SU-DHL-6 (cell line): ENCODE results near the gene CR1.
"Not testable (repeated sequence)": the region's sequence is repeated elsewhere in the genome, so short reads cannot be mapped to it uniquely, and the experiment has no call there.

Source experiments
- H2AFZ ChIP-seq: fragments of 200-600 bp; sonication (generic); 2 replicates; pipeline ENCODE4 v1.6.1; 2014; ENCODE audit warnings: low read depth, mild to moderate bottlenecking, moderate library complexity, mixed read lengths, antibody characterized with exemption, low read length; ENCODE audit not compliant: severe bottlenecking
- H3F3A ChIP-seq: fragments of 200-600 bp; shearing (Covaris generic); 2 replicates; pipeline ENCODE4 v1.6.0; 2016; ENCODE audit warnings: antibody characterized with exemption, mild to moderate bottlenecking; ENCODE audit not compliant: insufficient read depth
- H3K27ac ChIP-seq: fragments of 200-600 bp; sonication (generic); 2 replicates; pipeline ENCODE4 v1.5.1; 2016; ENCODE audit warnings: low read depth, mild to moderate bottlenecking, low read length, moderate library complexity, mixed read lengths
- H3K27me3 ChIP-seq: fragments of 200-600 bp; sonication (generic), shearing (Covaris generic); 2 replicates; pipeline ENCODE4 v1.6.0; 2014; ENCODE audit warnings: mild to moderate bottlenecking, low read length
- H3K36me3 ChIP-seq: fragments of 200-600 bp; sonication (generic); 2 replicates; pipeline ENCODE4 v1.6.1; 2014; ENCODE audit warnings: mild to moderate bottlenecking, low read length, mixed read lengths
- H3K4me2 ChIP-seq: fragments of 300-600, 200-600 bp; shearing (Covaris generic), sonication (generic); 2 replicates; pipeline ENCODE4 v1.6.0; 2014; ENCODE audit warnings: low read length, low read depth, mild to moderate bottlenecking; ENCODE audit not compliant: poor library complexity, severe bottlenecking
- H3K4me3 ChIP-seq: fragments of 200-600 bp; sonication (generic); 2 replicates; pipeline ENCODE4 v1.5.1; 2014; ENCODE audit warnings: antibody characterized with exemption, low read length, mild to moderate bottlenecking, mixed read lengths; ENCODE audit not compliant: insufficient read depth, poor library complexity, severe bottlenecking
- H3K79me2 ChIP-seq: fragments of 200-600 bp; sonication (generic); 2 replicates; pipeline ENCODE4 v1.6.1; 2014; ENCODE audit warnings: mild to moderate bottlenecking, low read length, moderate library complexity; ENCODE audit not compliant: insufficient read depth
- H3K9ac ChIP-seq: fragments of 200-600 bp; sonication (generic); 2 replicates; pipeline ENCODE4 v1.7.0; 2014; ENCODE audit warnings: mild to moderate bottlenecking, low read length
- H3K9me2 ChIP-seq: fragments of 200-600 bp; sonication (generic); replicated peaks from 2 replicates; pipeline ENCODE4 v1.6.1; 2014; ENCODE audit warnings: low read length; ENCODE audit not compliant: insufficient read depth
- H3K9me3 ChIP-seq: fragments of 200-600 bp; sonication (generic); 2 replicates; pipeline ENCODE4 v1.6.1; 2014; ENCODE audit warnings: low read length, mixed read lengths; ENCODE audit not compliant: insufficient read depth
- H4K20me1 ChIP-seq: fragments of 200-600 bp; sonication (generic); 2 replicates; pipeline ENCODE4 v1.6.1; 2014; ENCODE audit warnings: low read depth, mild to moderate bottlenecking, antibody characterized with exemption, low read length, moderate library complexity, mixed read lengths
- EZH2phosphoT487 ChIP-seq: fragments of 200-600 bp; sonication (generic), shearing (Covaris generic); conservative IDR thresholded peaks from 2 replicates; pipeline ENCODE4 v1.6.1; 2018; ENCODE audit warnings: mild to moderate bottlenecking, antibody characterized with exemption, low read length, moderate library complexity, mixed read lengths
- TF ChIP-seq, protein P1 (sequence below): fragments of 200-600 bp; sonication (generic); IDR thresholded peaks from one replicate; pipeline ENCODE4 v1.5.1; 2017; ENCODE audit warnings: antibody characterized with exemption, mild to moderate bottlenecking, low read length, moderate library complexity; ENCODE audit not compliant: insufficient read depth, poor library complexity, severe bottlenecking

The CR1 gene

DNA sequence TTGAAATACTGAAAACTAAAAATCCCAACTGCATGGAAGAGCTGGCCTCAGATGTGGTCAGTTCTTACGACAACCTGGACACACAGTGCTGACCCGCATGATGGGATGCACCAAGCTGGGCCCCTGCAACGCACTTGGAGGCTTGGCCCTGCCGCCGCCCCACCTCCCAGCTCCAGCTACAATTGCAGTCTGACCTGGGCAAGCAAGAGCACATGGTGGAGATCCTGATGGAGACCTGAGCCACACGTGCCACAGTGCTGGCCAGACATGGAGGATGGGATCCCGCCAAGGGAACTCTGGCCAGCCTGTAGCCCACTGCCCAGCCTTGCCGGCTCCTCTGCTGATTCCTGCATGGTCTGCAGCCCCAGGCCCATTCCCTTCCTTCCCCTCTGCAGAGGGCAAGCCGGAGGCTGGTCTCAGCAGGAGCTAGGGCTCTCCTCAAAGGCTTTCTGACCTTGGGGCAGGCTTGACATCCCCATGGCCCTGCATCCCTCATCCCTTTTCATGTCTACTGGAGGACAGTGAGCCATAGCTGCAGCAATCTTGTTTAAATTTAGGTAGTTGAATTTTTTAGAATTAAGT, 163.0 kb downstream of the CR1 start:
- Histone ChIP-seq H3K27ac (no peak overlapping the region), H3K4me2 (no peak overlapping the region), H3K4me3 (no peak overlapping the region), H3K9me2 (no peaks in the 10 kb centered on the region), H3K79me2 (no peaks in the 10 kb centered on the region), H3K9me3 (no peaks in the 10 kb centered on the region), H3K9ac (no peak overlapping the region), H3K36me3 (no peaks in the 10 kb centered on the region), H4K20me1 (no peaks in the 10 kb centered on the region), H3K27me3 (no peaks in the 10 kb centered on the region), H2AFZ (no peak overlapping the region), H3F3A (no peaks in the 10 kb centered on the region)
- TF ChIP-seq, protein P1, sequence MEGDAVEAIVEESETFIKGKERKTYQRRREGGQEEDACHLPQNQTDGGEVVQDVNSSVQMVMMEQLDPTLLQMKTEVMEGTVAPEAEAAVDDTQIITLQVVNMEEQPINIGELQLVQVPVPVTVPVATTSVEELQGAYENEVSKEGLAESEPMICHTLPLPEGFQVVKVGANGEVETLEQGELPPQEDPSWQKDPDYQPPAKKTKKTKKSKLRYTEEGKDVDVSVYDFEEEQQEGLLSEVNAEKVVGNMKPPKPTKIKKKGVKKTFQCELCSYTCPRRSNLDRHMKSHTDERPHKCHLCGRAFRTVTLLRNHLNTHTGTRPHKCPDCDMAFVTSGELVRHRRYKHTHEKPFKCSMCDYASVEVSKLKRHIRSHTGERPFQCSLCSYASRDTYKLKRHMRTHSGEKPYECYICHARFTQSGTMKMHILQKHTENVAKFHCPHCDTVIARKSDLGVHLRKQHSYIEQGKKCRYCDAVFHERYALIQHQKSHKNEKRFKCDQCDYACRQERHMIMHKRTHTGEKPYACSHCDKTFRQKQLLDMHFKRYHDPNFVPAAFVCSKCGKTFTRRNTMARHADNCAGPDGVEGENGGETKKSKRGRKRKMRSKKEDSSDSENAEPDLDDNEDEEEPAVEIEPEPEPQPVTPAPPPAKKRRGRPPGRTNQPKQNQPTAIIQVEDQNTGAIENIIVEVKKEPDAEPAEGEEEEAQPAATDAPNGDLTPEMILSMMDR: no peak
- TF ChIP-seq EZH2phosphoT487: no peak

DNA sequence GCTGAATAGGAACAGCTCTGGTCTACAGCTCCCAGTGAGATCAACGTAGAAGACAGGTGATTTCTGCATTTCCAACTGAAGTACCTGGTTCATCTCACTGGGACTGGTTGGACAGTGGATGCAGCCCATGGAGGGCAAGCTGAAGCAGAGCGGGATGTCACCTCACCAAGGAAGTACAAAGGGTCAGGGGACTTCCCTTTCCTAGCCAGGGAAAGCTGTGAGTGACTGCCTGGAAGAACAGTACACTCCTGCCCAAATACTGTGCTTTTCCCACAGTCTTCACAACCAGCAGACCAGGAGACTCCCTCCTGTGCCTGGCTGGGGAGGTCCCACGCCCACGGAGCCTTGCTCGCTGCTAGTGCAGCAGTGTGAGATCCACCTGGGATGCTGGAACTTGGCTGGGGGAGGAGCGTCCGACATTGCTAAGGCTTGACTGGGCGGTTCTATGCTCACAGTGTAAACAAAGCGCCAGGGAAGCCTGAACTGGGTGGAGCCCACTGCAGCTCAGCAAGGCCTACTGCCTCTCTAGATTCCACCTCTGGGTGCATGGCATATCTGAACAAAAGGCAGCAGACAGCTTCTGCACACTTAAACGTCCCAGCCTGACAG, 163.7 kb downstream of the CR1 start:
- H3K27me3 ChIP-seq: no peaks in the 10 kb centered on the region
- H3K4me2 ChIP-seq: no peak overlapping the region
- no peaks in the 10 kb centered on the region for H3K9me2 ChIP-seq
- no peaks in the 10 kb centered on the region for H4K20me1 ChIP-seq
- no peak overlapping the region for H3K4me3 ChIP-seq
- H3K27ac ChIP-seq: no peak overlapping the region
- no peak overlapping the region for H3K9ac ChIP-seq
- H3K9me3 ChIP-seq: no peaks in the 10 kb centered on the region
- TF ChIP-seq, protein P1: no peak
- no peak for TF ChIP-seq EZH2phosphoT487
- no peaks in the 10 kb centered on the region for H3F3A ChIP-seq
- H2AFZ ChIP-seq: no peak overlapping the region
- no peaks in the 10 kb centered on the region for H3K36me3 ChIP-seq
- H3K79me2 ChIP-seq: no peaks in the 10 kb centered on the region

DNA sequence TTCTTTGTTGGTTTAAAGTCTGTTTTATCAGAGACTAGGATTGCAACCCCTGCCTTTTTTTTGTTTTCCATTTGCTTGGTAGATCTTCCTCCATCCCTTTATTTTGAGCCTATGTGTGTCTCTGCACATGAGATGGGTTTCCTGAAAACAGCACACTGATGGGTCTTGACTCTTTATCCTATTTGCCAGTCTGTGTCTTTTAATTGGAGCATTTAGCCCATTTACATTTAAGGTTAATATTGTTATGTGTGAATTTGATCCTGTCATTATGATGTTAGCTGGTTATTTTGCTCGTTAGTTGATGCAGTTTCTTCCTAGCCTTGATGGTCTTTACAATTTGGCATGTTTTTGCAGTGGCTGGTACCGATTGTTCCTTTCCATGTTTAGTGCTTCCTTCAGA, 165.5 kb downstream of the CR1 start:
- H4K20me1 ChIP-seq, H3K9ac ChIP-seq, H3K4me2 ChIP-seq, H3K36me3 ChIP-seq, H2AFZ ChIP-seq, H3K9me3 ChIP-seq, H3F3A ChIP-seq, H3K79me2 ChIP-seq, H3K4me3 ChIP-seq, H3K27me3 ChIP-seq, H3K27ac ChIP-seq, H3K9me2 ChIP-seq: not testable (repeated sequence)

DNA sequence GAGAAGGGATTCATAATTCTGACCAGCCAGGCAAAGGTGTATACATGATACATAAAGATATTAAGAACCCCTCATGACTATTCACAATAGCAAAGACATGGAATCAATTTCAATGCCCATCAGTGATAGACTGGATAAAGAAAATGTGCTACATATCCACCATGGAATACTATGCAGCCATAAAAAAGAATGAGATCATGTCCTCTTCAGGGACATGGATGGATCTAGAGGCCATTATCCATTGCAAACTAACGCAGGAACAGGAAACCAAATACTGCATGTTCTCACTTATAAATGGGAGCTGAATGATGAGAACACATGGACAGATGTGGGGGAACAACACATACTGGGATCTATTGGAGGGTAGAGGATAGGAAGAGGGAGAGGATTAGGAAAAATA, 170.4 kb downstream of the CR1 start:
- H3K27me3 ChIP-seq: no peaks in the 10 kb centered on the region
- H3K27ac ChIP-seq: no peak overlapping the region
- H3K9ac ChIP-seq: no peak overlapping the region
- H3F3A ChIP-seq: peaks cover 4% of the 10 kb centered on the region; the same call in 1 of the 2 replicates
- no peaks in the 10 kb centered on the region for H3K36me3 ChIP-seq
- no peaks in the 10 kb centered on the region for H3K9me2 ChIP-seq
- no peaks in the 10 kb centered on the region; the same call in 1 of the 2 replicates for H3K9me3 ChIP-seq
- no peak overlapping the region for H2AFZ ChIP-seq
- no peak overlapping the region for H3K4me3 ChIP-seq
- no peaks in the 10 kb centered on the region for H4K20me1 ChIP-seq
- no peak overlapping the region for H3K4me2 ChIP-seq
- H3K79me2 ChIP-seq: no peaks in the 10 kb centered on the region
- TF ChIP-seq EZH2phosphoT487: no peak
- TF ChIP-seq, protein P1: no peak
